ENCODE data around the gene SUPT20HL1.
"Not testable (repeated sequence)": the region's sequence is repeated elsewhere in the genome, so short reads cannot be mapped to it uniquely, and the experiment has no call there.

SUPT20HL1 gene

GRCh38 chrX:24341795-24342194, 18.6 kb upstream of the SUPT20HL1 start:
- no peak overlapping the region for H3K4me3 ChIP-seq (ENCODE audit: low read depth, low read length)
- no peak for TF ChIP-seq CTCF (IDR thresholded peaks at IDR 0.05; ENCODE audit: control insufficient read depth, extremely low read depth, insufficient read depth)
- no peak for DNase-seq (ENCODE audit: low read depth)

GRCh38 chrX:24343719-24344118, 16.7 kb upstream of the SUPT20HL1 start:
- TF ChIP-seq CTCF (IDR thresholded peaks at IDR 0.05; ENCODE audit: control insufficient read depth, extremely low read depth, insufficient read depth) = no peak
- no peak for DNase-seq (ENCODE audit: low read depth)
- H3K4me3 ChIP-seq (ENCODE audit: low read depth, low read length) = no peak overlapping the region

GRCh38 chrX:24347881-24348280, 12.6 kb upstream of the SUPT20HL1 start:
- no peak overlapping the region for H3K4me3 ChIP-seq (ENCODE audit: low read depth, low read length)
- DNase-seq (ENCODE audit: low read depth) = no peak
- no peak for TF ChIP-seq CTCF (IDR thresholded peaks at IDR 0.05; ENCODE audit: control insufficient read depth, extremely low read depth, insufficient read depth)

- TF ChIP-seq CTCF (IDR thresholded peaks at IDR 0.05; ENCODE audit: control insufficient read depth, extremely low read depth, insufficient read depth) = no peak
- H3K4me3 ChIP-seq (ENCODE audit: low read depth, low read length) = no peak overlapping the region
- DNase-seq (ENCODE audit: low read depth) = no peak
These were observed 10.2 kb upstream of the SUPT20HL1 start for GRCh38 chrX:24350217-24350616.

- no peak for TF ChIP-seq CTCF (IDR thresholded peaks at IDR 0.05; ENCODE audit: control insufficient read depth, extremely low read depth, insufficient read depth)
- DNase-seq (ENCODE audit: low read depth) = no peak
- no peak overlapping the region for H3K4me3 ChIP-seq (ENCODE audit: low read depth, low read length)
These were observed 5.3 kb upstream of the SUPT20HL1 start for GRCh38 chrX:24355095-24355494.

GRCh38 chrX:24357106-24357505, 3.3 kb upstream of the SUPT20HL1 start:
- H3K4me3 ChIP-seq (ENCODE audit: low read depth, low read length) = no peak overlapping the region
- no peak for DNase-seq (ENCODE audit: low read depth)
- TF ChIP-seq CTCF (IDR thresholded peaks at IDR 0.05; ENCODE audit: control insufficient read depth, extremely low read depth, insufficient read depth) = no peak

- not testable (repeated sequence) for H3K4me3 ChIP-seq (ENCODE audit: low read depth, low read length); DNase-seq (ENCODE audit: low read depth)
These were observed 1.8 kb downstream of the SUPT20HL1 start for GRCh38 chrX:24362089-24362745.

GRCh38 chrX:24363432-24364181, 3.2 kb downstream of the SUPT20HL1 start:
- not testable (repeated sequence) for DNase-seq (ENCODE audit: low read depth); H3K4me3 ChIP-seq (ENCODE audit: low read depth, low read length)
